SU-DHL-6 (cell line): ENCODE measurements around the gene STK38.

Source experiments
- CTCF ChIP-seq: fragments of 200-600 bp; sonication (generic); IDR thresholded peaks from one replicate; pipeline ENCODE4 v1.5.1; 2017; ENCODE audit warnings: antibody characterized with exemption, mild to moderate bottlenecking, low read length, moderate library complexity; ENCODE audit not compliant: insufficient read depth, poor library complexity, severe bottlenecking
- EZH2phosphoT487 ChIP-seq: fragments of 200-600 bp; sonication (generic), shearing (Covaris generic); conservative IDR thresholded peaks from 2 replicates; pipeline ENCODE4 v1.6.1; 2018; ENCODE audit warnings: mild to moderate bottlenecking, antibody characterized with exemption, low read length, moderate library complexity, mixed read lengths

- TF ChIP-seq CTCF (no peak), EZH2phosphoT487 (no peak)
Observed at GRCh38 chr6:36545767-36546307, 1.4 kb downstream of the STK38 start.
